ENCODE results near the gene LPCAT1.
"Not testable (repeated sequence)": the region's sequence is repeated elsewhere in the genome, so short reads cannot be mapped to it uniquely, and the experiment has no call there.

The LPCAT1 gene

GRCh38 chr5:1523793-1524480 is at the start of gene LPCAT1:
Gene LPCAT1, minus strand, starts transcription at chr5:1523960. Its CDS starts 116 bp downstream, at chr5:1523844.
- Histone ChIP-seq H3K27me3 (ENCODE audit: control insufficient read depth, insufficient read depth, low read length) (no peaks in the 10 kb centered on the region), H3K9ac (ENCODE audit: low read depth, low read length) (peak within 1 kb of the TSS; percentile 60), H3K4me1 (ENCODE audit: control insufficient read depth, insufficient read depth, low read length) (peaks cover 10% of the 10 kb centered on the region), H3K36me3 (ENCODE audit: control insufficient read depth, insufficient read depth, low read length) (peaks cover 17% of the 10 kb centered on the region), H3K9me3 (ENCODE audit: control insufficient read depth, insufficient read depth, low read length) (no peaks in the 10 kb centered on the region), H3K4me3 (ENCODE audit: low read depth, low read length) (peak within 1 kb of the TSS; percentile 74)

- H3K4me1 ChIP-seq (ENCODE audit: control insufficient read depth, insufficient read depth, low read length); H3K9me3 ChIP-seq (ENCODE audit: control insufficient read depth, insufficient read depth, low read length); H3K9ac ChIP-seq (ENCODE audit: low read depth, low read length); H3K27me3 ChIP-seq (ENCODE audit: control insufficient read depth, insufficient read depth, low read length); H3K4me3 ChIP-seq (ENCODE audit: low read depth, low read length): not testable (repeated sequence)
- H3K36me3 ChIP-seq (ENCODE audit: control insufficient read depth, insufficient read depth, low read length), result peaks cover 15% of the 10 kb centered on the region
Measured at GRCh38 chr5:1571875-1572274, 48.1 kb upstream of the LPCAT1 start.

- Histone ChIP-seq H3K4me3 (ENCODE audit: low read depth, low read length) (no peak overlapping the region), H3K36me3 (ENCODE audit: control insufficient read depth, insufficient read depth, low read length) (peaks cover 15% of the 10 kb centered on the region), H3K9ac (ENCODE audit: low read depth, low read length) (no peak overlapping the region), H3K27me3 (ENCODE audit: control insufficient read depth, insufficient read depth, low read length) (no peaks in the 10 kb centered on the region), H3K4me1 (ENCODE audit: control insufficient read depth, insufficient read depth, low read length) (no peaks in the 10 kb centered on the region), H3K9me3 (ENCODE audit: control insufficient read depth, insufficient read depth, low read length) (no peaks in the 10 kb centered on the region)
Measured at GRCh38 chr5:1570975-1571374, 47.2 kb upstream of the LPCAT1 start.

- H3K27me3 ChIP-seq (ENCODE audit: control insufficient read depth, insufficient read depth, low read length), result no peaks in the 10 kb centered on the region
- no peaks in the 10 kb centered on the region for H3K4me1 ChIP-seq (ENCODE audit: control insufficient read depth, insufficient read depth, low read length)
- H3K36me3 ChIP-seq (ENCODE audit: control insufficient read depth, insufficient read depth, low read length), result peaks cover 10% of the 10 kb centered on the region
- H3K9ac ChIP-seq (ENCODE audit: low read depth, low read length), result no peak overlapping the region
- no peak overlapping the region for H3K4me3 ChIP-seq (ENCODE audit: low read depth, low read length)
- H3K9me3 ChIP-seq (ENCODE audit: control insufficient read depth, insufficient read depth, low read length), result no peaks in the 10 kb centered on the region
Measured at GRCh38 chr5:1568201-1568979, 44.6 kb upstream of the LPCAT1 start.

- not testable (repeated sequence) for H3K9me3 ChIP-seq (ENCODE audit: control insufficient read depth, insufficient read depth, low read length); H3K4me1 ChIP-seq (ENCODE audit: control insufficient read depth, insufficient read depth, low read length); H3K9ac ChIP-seq (ENCODE audit: low read depth, low read length); H3K27me3 ChIP-seq (ENCODE audit: control insufficient read depth, insufficient read depth, low read length); H3K4me3 ChIP-seq (ENCODE audit: low read depth, low read length); H3K36me3 ChIP-seq (ENCODE audit: control insufficient read depth, insufficient read depth, low read length)
Measured at GRCh38 chr5:1567527-1568200, 43.9 kb upstream of the LPCAT1 start.

GRCh38 chr5:1565737-1566734 is 42.3 kb upstream of the LPCAT1 start:
- no peaks in the 10 kb centered on the region for H3K9me3 ChIP-seq (ENCODE audit: control insufficient read depth, insufficient read depth, low read length)
- H3K36me3 ChIP-seq (ENCODE audit: control insufficient read depth, insufficient read depth, low read length), result peaks cover 9% of the 10 kb centered on the region
- H3K9ac ChIP-seq (ENCODE audit: low read depth, low read length), result no peak overlapping the region
- no peaks in the 10 kb centered on the region for H3K27me3 ChIP-seq (ENCODE audit: control insufficient read depth, insufficient read depth, low read length)
- no peaks in the 10 kb centered on the region for H3K4me1 ChIP-seq (ENCODE audit: control insufficient read depth, insufficient read depth, low read length)
- H3K4me3 ChIP-seq (ENCODE audit: low read depth, low read length), result no peak overlapping the region

GRCh38 chr5:1564824-1565736 is 41.3 kb upstream of the LPCAT1 start:
- no peak overlapping the region for H3K4me3 ChIP-seq (ENCODE audit: low read depth, low read length)
- H3K9ac ChIP-seq (ENCODE audit: low read depth, low read length), result no peak overlapping the region
- H3K36me3 ChIP-seq (ENCODE audit: control insufficient read depth, insufficient read depth, low read length), result no peaks in the 10 kb centered on the region
- H3K4me1 ChIP-seq (ENCODE audit: control insufficient read depth, insufficient read depth, low read length), result no peaks in the 10 kb centered on the region
- H3K9me3 ChIP-seq (ENCODE audit: control insufficient read depth, insufficient read depth, low read length), result no peaks in the 10 kb centered on the region
- H3K27me3 ChIP-seq (ENCODE audit: control insufficient read depth, insufficient read depth, low read length), result no peaks in the 10 kb centered on the region

GRCh38 chr5:1564182-1564748 is 40.5 kb upstream of the LPCAT1 start:
- Histone ChIP-seq H3K9ac (ENCODE audit: low read depth, low read length) (peak overlapping the region; percentile 8), H3K27me3 (ENCODE audit: control insufficient read depth, insufficient read depth, low read length) (no peaks in the 10 kb centered on the region), H3K4me3 (ENCODE audit: low read depth, low read length) (no peak overlapping the region), H3K36me3 (ENCODE audit: control insufficient read depth, insufficient read depth, low read length) (no peaks in the 10 kb centered on the region), H3K4me1 (ENCODE audit: control insufficient read depth, insufficient read depth, low read length) (no peaks in the 10 kb centered on the region), H3K9me3 (ENCODE audit: control insufficient read depth, insufficient read depth, low read length) (no peaks in the 10 kb centered on the region)

- Histone ChIP-seq H3K4me1 (ENCODE audit: control insufficient read depth, insufficient read depth, low read length) (no peaks in the 10 kb centered on the region), H3K27me3 (ENCODE audit: control insufficient read depth, insufficient read depth, low read length) (no peaks in the 10 kb centered on the region), H3K9ac (ENCODE audit: low read depth, low read length) (peak overlapping the region; percentile 8), H3K36me3 (ENCODE audit: control insufficient read depth, insufficient read depth, low read length) (no peaks in the 10 kb centered on the region), H3K9me3 (ENCODE audit: control insufficient read depth, insufficient read depth, low read length) (no peaks in the 10 kb centered on the region), H3K4me3 (ENCODE audit: low read depth, low read length) (no peak overlapping the region)
Measured at GRCh38 chr5:1563617-1564181, 39.9 kb upstream of the LPCAT1 start.

GRCh38 chr5:1563051-1563461 is 39.3 kb upstream of the LPCAT1 start:
- Histone ChIP-seq H3K9ac (ENCODE audit: low read depth, low read length) (no peak overlapping the region), H3K9me3 (ENCODE audit: control insufficient read depth, insufficient read depth, low read length) (no peaks in the 10 kb centered on the region), H3K27me3 (ENCODE audit: control insufficient read depth, insufficient read depth, low read length) (no peaks in the 10 kb centered on the region), H3K4me3 (ENCODE audit: low read depth, low read length) (no peak overlapping the region), H3K36me3 (ENCODE audit: control insufficient read depth, insufficient read depth, low read length) (no peaks in the 10 kb centered on the region), H3K4me1 (ENCODE audit: control insufficient read depth, insufficient read depth, low read length) (no peaks in the 10 kb centered on the region)

All from iPS-15b (cell line).